Measurements from ENCODE around the gene NPFF. TPM values are rescaled to one million over a fixed set of nuclear protein-coding genes. Genes with fewer than 3 reads are reported as not detected.
A peak's percentile ranks its signal among the peaks of the same experiment; 100 is the strongest.

The NPFF gene
- total and polyA plus RNA-seq, 7 donors = not detected

- peak overlapping the region in 3 of 4 donors; percentile 15 to 97 (median 93) for H3K27ac ChIP-seq
- DNase-seq = peak; percentile 63
- H3K36me3 ChIP-seq = peaks cover 0 to 38% (median 17%) of the 10 kb centered on the region in 4 donors
- TF ChIP-seq EP300 (IDR thresholded peaks at IDR 0.05) (no peak), POLR2A (IDR thresholded peaks at IDR 0.05) (no peak), POLR2AphosphoS5 (IDR thresholded peaks at IDR 0.05) (no peak)
- TF ChIP-seq, protein P1, sequence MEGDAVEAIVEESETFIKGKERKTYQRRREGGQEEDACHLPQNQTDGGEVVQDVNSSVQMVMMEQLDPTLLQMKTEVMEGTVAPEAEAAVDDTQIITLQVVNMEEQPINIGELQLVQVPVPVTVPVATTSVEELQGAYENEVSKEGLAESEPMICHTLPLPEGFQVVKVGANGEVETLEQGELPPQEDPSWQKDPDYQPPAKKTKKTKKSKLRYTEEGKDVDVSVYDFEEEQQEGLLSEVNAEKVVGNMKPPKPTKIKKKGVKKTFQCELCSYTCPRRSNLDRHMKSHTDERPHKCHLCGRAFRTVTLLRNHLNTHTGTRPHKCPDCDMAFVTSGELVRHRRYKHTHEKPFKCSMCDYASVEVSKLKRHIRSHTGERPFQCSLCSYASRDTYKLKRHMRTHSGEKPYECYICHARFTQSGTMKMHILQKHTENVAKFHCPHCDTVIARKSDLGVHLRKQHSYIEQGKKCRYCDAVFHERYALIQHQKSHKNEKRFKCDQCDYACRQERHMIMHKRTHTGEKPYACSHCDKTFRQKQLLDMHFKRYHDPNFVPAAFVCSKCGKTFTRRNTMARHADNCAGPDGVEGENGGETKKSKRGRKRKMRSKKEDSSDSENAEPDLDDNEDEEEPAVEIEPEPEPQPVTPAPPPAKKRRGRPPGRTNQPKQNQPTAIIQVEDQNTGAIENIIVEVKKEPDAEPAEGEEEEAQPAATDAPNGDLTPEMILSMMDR (IDR thresholded peaks at IDR 0.05) = no peak
- peaks cover 0 to 37% (median 25%) of the 10 kb centered on the region in 4 donors for H3K4me1 ChIP-seq
- H3K4me3 ChIP-seq = no peak overlapping the region
- H3K9me3 ChIP-seq = no peaks in the 10 kb centered on the region
- 85 to 89% methylated on average over 10 of the region's 10 CpGs for WGBS, 2 donors
- no peaks in the 10 kb centered on the region for H3K27me3 ChIP-seq
- intact Hi-C loops (cut with DNase I) = loop anchor here (5.0 kb wide), 2 partner anchors 181 to 451 kb away; partner anchors contain the start of genes AAAS and TNS2
Observed at GRCh38 chr12:53502983-53503728, 4.1 kb downstream of the NPFF start.

DNA sequence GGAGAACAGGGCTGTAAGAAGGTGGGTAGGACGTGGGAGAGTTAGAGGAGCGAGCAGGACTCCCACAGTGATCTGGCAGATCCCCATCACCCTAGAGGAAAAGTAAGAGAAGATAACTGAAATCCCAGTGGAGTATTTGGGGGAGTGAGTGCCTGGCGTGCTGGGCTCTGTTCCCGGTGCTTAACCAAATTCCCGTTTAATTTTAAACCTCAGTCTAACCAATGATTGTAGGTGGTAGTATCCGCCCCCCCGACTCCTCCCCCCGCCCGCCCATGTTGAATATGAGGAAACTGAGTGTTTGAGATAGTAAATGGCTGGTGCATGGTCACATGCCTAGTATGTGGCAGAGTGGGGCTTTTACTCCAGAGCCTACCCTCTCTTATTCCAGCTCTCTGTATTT lies 5.0 kb downstream of the NPFF start:
- Histone ChIP-seq H3K4me3 (no peak overlapping the region), H3K4me1 (peaks cover 0 to 38% (median 26%) of the 10 kb centered on the region in 4 donors), H3K27me3 (no peaks in the 10 kb centered on the region), H3K9me3 (no peaks in the 10 kb centered on the region), H3K27ac (peak overlapping the region; percentile 93 to 99 (median 98)), H3K36me3 (peaks cover 0 to 34% (median 15%) of the 10 kb centered on the region in 4 donors)
- intact Hi-C loops (cut with DNase I) = loop anchor here (5.0 kb wide), 2 partner anchors 180 to 450 kb away; partner anchors contain the start of genes AAAS and TNS2
- TF ChIP-seq POLR2AphosphoS5 (IDR thresholded peaks at IDR 0.05) (no peak), EP300 (IDR thresholded peaks at IDR 0.05) (no peak), POLR2A (IDR thresholded peaks at IDR 0.05) (no peak)
- TF ChIP-seq, protein P1 (IDR thresholded peaks at IDR 0.05) = no peak
- peak; percentile 49 for DNase-seq
- 75 to 81% methylated on average over 9 of the region's 9 CpGs for WGBS, 2 donors

DNA sequence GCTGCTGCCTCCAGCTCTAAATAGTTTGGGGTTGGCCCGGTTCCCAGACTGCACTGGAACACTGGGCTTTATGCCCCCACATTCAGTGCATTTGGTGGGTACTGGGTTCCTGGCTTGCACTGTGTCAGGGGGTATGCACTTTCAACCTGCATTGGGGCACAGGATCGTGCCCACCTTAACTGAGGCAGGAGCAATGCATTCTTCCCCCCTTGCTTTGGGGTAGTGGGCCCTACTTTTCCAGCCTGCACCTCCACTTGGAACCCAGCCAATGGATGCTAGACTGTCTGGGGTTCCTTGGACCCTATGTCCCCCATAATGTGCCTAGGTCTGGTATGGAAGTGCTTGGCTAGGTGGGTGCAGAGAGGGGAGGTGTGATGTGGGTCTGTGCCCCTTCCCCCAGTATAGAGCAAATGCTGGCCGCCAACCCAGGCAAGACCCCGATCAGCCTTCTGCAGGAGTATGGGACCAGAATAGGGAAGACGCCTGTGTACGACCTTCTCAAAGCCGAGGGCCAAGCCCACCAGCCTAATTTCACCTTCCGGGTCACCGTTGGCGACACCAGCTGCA lies 5.6 kb downstream of the NPFF start:
- peak overlapping the region; percentile 93 to 99 (median 98) for H3K27ac ChIP-seq
- 65 to 74% methylated on average over 10 of the region's 10 CpGs for WGBS, 2 donors
- peaks cover 0 to 38% (median 26%) of the 10 kb centered on the region in 4 donors for H3K4me1 ChIP-seq
- TF ChIP-seq, protein P1 (IDR thresholded peaks at IDR 0.05) = no peak
- TF ChIP-seq POLR2A (IDR thresholded peaks at IDR 0.05) (no peak), EP300 (IDR thresholded peaks at IDR 0.05) (no peak), POLR2AphosphoS5 (IDR thresholded peaks at IDR 0.05) (no peak)
- DNase-seq = peak; percentile 77
- H3K27me3 ChIP-seq = no peaks in the 10 kb centered on the region
- peaks cover 0 to 28% (median 10%) of the 10 kb centered on the region in 4 donors for H3K36me3 ChIP-seq
- H3K9me3 ChIP-seq = no peaks in the 10 kb centered on the region
- intact Hi-C loops (cut with DNase I) = loop anchor here (2.0 to 5.0 kb wide), 3 partner anchors 61 to 449 kb away; partner anchors contain the start of genes AAAS, PRR13 and TNS2
- H3K4me3 ChIP-seq = peak overlapping the region; percentile 74 to 79 (median 76)

- peak; percentile 100 for DNase-seq
- intact Hi-C loops (cut with DNase I) = loop anchor here (2.0 to 5.0 kb wide), 3 partner anchors 60 to 449 kb away; partner anchors contain the start of genes AAAS, PRR13 and TNS2
- Histone ChIP-seq H3K4me3 (peak within 1 kb of the TSS; percentile 74 to 79 (median 76)), H3K4me1 (peaks cover 0 to 38% (median 27%) of the 10 kb centered on the region in 4 donors), H3K36me3 (peaks cover 0 to 21% (median 5%) of the 10 kb centered on the region in 4 donors), H3K9me3 (no peaks in the 10 kb centered on the region), H3K27me3 (no peaks in the 10 kb centered on the region), H3K27ac (peak within 1 kb of the TSS; percentile 93 to 99 (median 98))
- TF ChIP-seq EP300 (IDR thresholded peaks at IDR 0.05) (peak in 1 of 4 donors; percentile 67), POLR2A (IDR thresholded peaks at IDR 0.05) (peak; percentile 35 to 38), POLR2AphosphoS5 (IDR thresholded peaks at IDR 0.05) (peak; percentile 47 to 90 (median 67))
- TF ChIP-seq, protein P1 (IDR thresholded peaks at IDR 0.05) = no peak
- 0% methylated on average over 74 of the region's 74 CpGs for WGBS, 2 donors
Observed at GRCh38 chr12:53500776-53501614, 6.3 kb downstream of the NPFF start, which contains the start of gene TARBP2. TSS of gene TARBP2 (plus strand) at chr12:53501283. CDS start at chr12:53501409, 126 bp downstream.

All from sigmoid colon (tissue), 7 donors.